Activated gamma-delta T cell treated with Interleukin-2 at 50 U/mL for 16 hours (primary cell): ENCODE results near the gene COL24A1.

Experiments used
- DNase-seq: peaks from one replicate; pipeline ENCODE4 v3.0.0-alpha.2; 2020

Gene COL24A1

GRCh38 chr1:86156566-86157455 lies at the start of gene COL24A1:
COL24A1 (minus strand) TSS chr1:86156772; CDS start chr1:86156396, 376 bp downstream.
- DNase-seq: no peak

- no peak for DNase-seq
Measured at GRCh38 chr1:86205741-86206140, 49.2 kb upstream of the COL24A1 start.

GRCh38 chr1:86202552-86203340 lies 46.2 kb upstream of the COL24A1 start:
- no peak for DNase-seq

- DNase-seq: no peak
Measured at GRCh38 chr1:86201311-86201710, 44.7 kb upstream of the COL24A1 start.

GRCh38 chr1:86200901-86201300 lies 44.3 kb upstream of the COL24A1 start:
- no peak for DNase-seq

- no peak for DNase-seq
Measured at GRCh38 chr1:86197206-86197855, 40.8 kb upstream of the COL24A1 start.

- DNase-seq: no peak
Measured at GRCh38 chr1:86195281-86195680, 38.7 kb upstream of the COL24A1 start.

GRCh38 chr1:86194491-86195034 lies 38.0 kb upstream of the COL24A1 start:
- no peak for DNase-seq

GRCh38 chr1:86192417-86192816 lies 35.8 kb upstream of the COL24A1 start:
- DNase-seq: no peak

GRCh38 chr1:86191958-86192357 lies 35.4 kb upstream of the COL24A1 start:
- DNase-seq: no peak

GRCh38 chr1:86190873-86191272 lies 34.3 kb upstream of the COL24A1 start:
- no peak for DNase-seq

GRCh38 chr1:86184426-86184825 lies 27.9 kb upstream of the COL24A1 start:
- DNase-seq: no peak

- DNase-seq: no peak
Measured at GRCh38 chr1:86183810-86184209, 27.2 kb upstream of the COL24A1 start.

GRCh38 chr1:86176226-86176625 lies 19.7 kb upstream of the COL24A1 start:
- no peak for DNase-seq

GRCh38 chr1:86175756-86176155 lies 19.2 kb upstream of the COL24A1 start:
- no peak for DNase-seq

GRCh38 chr1:86169625-86170024 lies 13.1 kb upstream of the COL24A1 start:
- DNase-seq: no peak

- no peak for DNase-seq
Measured at GRCh38 chr1:86159800-86160199, 3.2 kb upstream of the COL24A1 start.

- DNase-seq: no peak
Measured at GRCh38 chr1:86155807-86156565, 586 bp downstream of the COL24A1 start.

- DNase-seq: no peak
Measured at GRCh38 chr1:86155051-86155806, 1.3 kb downstream of the COL24A1 start.

GRCh38 chr1:86154571-86155050 lies 2.0 kb downstream of the COL24A1 start:
- no peak for DNase-seq

- no peak for DNase-seq
Measured at GRCh38 chr1:86153836-86154235, 2.7 kb downstream of the COL24A1 start.
